PFSK-1 (cell line): ENCODE data around the gene PPFIBP1.
A peak's percentile ranks its signal among the peaks of the same experiment; 100 is the strongest.

Experiments used
- FOXP2 ChIP-seq: optimal IDR thresholded peaks from 2 replicates; pipeline ENCODE3; 2011; ENCODE audit warnings: borderline replicate concordance, control low read depth, inconsistent platforms; ENCODE audit not compliant: insufficient read depth; ENCODE audit errors: extremely low read length, extremely low read depth
- POLR2AphosphoS5 ChIP-seq: IDR thresholded peaks from 2 replicates; pipeline ENCODE4 v1.6.1; 2012; ENCODE audit warnings: low read depth, mild to moderate bottlenecking, control low read depth, low read length, moderate library complexity
- SIN3A ChIP-seq: IDR thresholded peaks from 2 replicates; pipeline ENCODE4 v1.6.1; 2012; ENCODE audit warnings: mild to moderate bottlenecking, low read length, moderate library complexity, borderline replicate concordance; ENCODE audit not compliant: insufficient read depth
- TAF1 ChIP-seq: IDR thresholded peaks from 2 replicates; pipeline ENCODE4 v1.6.1; 2012; ENCODE audit warnings: low read length, control low read depth, borderline replicate concordance; ENCODE audit not compliant: insufficient read depth
- TF ChIP-seq, protein P1 (sequence below), 2 experiments: IDR thresholded peaks; 2 replicates each; pipeline versions ENCODE4 v1.6.1 to v1.8.0; 2011 to 2012; ENCODE audit warnings: low read depth in 2 of 2, low read length in 2 of 2, control low read depth in 1 of 2, inconsistent platforms in 1 of 2, mild to moderate bottlenecking in 1 of 2, moderate library complexity in 1 of 2; ENCODE audit not compliant: insufficient read depth in 1 of 2

The PPFIBP1 gene

DNA sequence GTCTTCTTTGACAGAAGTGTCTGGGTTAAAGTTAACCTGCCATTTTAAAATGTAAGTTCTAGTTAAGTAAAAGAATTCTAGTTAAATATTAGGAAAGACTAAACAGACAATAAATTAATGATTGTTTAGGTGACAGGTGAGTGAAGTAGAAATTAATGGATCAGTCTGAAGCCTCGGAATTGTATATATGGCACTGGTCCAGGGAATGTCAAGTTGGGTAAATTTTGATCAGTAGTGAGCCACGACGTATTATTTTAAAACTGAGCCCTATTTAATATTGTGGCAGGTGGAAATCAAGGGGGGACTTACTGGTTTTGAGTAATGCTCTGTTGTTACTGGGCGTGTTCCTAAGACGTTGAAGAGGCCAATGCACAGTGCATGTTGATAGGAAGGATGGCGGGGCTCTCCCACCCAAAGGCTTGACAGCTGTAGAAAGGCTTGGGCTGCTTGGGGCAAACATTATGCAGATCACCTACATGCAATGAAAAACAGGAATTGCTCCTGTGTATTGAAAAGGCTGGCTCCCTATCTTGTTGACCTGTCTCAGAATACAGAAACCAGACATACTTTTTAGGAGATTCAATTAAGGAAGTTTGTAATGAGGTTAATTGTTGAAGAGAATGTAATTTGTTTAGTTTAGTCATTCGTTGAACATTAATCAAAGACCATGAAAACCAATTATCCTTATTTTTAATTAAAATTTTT is 5.9 kb upstream of the PPFIBP1 start:
- TF ChIP-seq FOXP2 = no peak
- TF ChIP-seq, protein P1, sequence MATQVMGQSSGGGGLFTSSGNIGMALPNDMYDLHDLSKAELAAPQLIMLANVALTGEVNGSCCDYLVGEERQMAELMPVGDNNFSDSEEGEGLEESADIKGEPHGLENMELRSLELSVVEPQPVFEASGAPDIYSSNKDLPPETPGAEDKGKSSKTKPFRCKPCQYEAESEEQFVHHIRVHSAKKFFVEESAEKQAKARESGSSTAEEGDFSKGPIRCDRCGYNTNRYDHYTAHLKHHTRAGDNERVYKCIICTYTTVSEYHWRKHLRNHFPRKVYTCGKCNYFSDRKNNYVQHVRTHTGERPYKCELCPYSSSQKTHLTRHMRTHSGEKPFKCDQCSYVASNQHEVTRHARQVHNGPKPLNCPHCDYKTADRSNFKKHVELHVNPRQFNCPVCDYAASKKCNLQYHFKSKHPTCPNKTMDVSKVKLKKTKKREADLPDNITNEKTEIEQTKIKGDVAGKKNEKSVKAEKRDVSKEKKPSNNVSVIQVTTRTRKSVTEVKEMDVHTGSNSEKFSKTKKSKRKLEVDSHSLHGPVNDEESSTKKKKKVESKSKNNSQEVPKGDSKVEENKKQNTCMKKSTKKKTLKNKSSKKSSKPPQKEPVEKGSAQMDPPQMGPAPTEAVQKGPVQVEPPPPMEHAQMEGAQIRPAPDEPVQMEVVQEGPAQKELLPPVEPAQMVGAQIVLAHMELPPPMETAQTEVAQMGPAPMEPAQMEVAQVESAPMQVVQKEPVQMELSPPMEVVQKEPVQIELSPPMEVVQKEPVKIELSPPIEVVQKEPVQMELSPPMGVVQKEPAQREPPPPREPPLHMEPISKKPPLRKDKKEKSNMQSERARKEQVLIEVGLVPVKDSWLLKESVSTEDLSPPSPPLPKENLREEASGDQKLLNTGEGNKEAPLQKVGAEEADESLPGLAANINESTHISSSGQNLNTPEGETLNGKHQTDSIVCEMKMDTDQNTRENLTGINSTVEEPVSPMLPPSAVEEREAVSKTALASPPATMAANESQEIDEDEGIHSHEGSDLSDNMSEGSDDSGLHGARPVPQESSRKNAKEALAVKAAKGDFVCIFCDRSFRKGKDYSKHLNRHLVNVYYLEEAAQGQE (IDR thresholded peaks at IDR 0.05; ENCODE audit: insufficient read depth in 1 of 2, low read depth in 2 of 2, low read length in 2 of 2) = no peak
- TF ChIP-seq TAF1 = no peak
- no peak for TF ChIP-seq POLR2AphosphoS5
- no peak for TF ChIP-seq SIN3A

DNA sequence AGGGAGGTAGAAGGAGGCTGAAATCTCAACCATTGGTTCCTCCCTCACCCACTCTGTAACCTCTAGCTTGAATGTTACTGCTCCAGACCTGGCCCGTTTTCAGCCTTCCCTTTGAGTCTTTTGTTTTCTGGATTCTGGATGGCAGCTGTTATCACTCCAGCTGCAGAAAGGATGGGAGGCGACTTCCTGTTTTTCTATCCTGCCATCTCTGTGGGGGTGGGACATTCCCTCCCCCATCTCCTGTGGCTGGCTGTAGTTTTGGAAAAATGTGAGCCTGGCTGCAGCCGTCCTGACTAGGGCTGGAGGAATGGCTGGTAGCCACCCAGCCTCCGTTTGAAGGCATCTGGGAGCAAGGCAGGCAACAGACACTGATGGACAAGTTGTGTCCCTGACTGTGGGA is 2.9 kb upstream of the PPFIBP1 start:
- TF ChIP-seq, protein P1 (IDR thresholded peaks at IDR 0.05; ENCODE audit: insufficient read depth in 1 of 2, low read depth in 2 of 2, low read length in 2 of 2) = no peak
- TF ChIP-seq POLR2AphosphoS5 = no peak
- TF ChIP-seq SIN3A = peak; percentile 14; the same call in 1 of the 2 replicates
- no peak for TF ChIP-seq TAF1
- peak; percentile 34 for TF ChIP-seq FOXP2

DNA sequence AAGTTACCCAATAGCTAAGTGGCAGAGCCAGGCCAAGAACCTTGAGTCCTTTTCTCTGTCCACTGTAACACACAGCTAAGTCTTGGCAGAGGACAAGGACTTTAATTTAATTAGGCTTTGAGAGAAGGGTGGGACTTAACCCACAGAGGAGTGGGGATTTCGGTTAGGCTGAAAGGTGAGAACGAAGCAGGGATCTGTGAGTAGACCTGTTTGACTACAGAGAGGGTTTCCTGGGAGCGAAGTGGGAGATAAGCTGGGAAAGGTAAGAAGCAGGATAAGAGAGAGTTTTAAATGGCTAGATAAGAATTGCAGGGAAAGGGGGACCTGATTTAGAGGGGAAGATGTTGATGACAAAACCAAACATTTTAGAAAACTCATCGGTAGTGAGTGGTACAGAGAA is 2.0 kb upstream of the PPFIBP1 start:
- no peak for TF ChIP-seq POLR2AphosphoS5

DNA sequence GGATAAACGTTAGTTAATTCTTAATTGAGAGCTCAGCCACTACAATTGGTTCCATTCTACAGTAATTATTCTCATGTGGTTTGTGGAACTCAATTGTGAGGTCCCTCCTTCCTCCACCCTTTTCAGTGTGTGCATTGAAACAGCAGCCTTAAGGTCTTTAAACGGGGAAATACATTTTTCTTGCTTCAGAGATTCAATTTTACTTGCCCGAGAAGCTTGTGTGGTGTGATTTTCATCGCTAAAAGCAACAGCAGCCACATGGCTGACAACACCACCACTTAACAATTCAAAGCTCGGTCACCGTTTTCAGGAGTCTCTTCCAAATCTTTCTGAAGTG is 733 bp upstream of the PPFIBP1 start:
- no peak for TF ChIP-seq POLR2AphosphoS5
- no peak for TF ChIP-seq TAF1
- TF ChIP-seq SIN3A = no peak
- no peak for TF ChIP-seq FOXP2
- TF ChIP-seq, protein P1 (IDR thresholded peaks at IDR 0.05; ENCODE audit: insufficient read depth in 1 of 2, low read depth in 2 of 2, low read length in 2 of 2) = no peak

DNA sequence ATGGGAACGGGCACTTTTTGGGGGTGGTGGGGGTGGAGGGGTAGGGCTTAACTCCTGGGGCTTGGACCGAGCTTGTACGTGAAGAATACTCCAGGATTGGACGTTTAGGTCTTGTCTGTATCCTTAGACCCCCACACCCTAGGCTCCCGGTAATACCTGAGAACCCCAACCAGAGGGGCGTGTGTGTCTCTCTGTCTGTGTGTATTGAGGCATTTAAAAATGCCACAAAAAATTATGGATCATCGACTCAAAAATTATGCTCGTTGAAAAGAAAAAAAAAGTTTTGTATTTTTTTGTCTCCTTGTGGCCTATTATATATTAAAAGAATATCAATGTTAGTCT is 459 bp downstream of the PPFIBP1 start:
- TF ChIP-seq, protein P1 (IDR thresholded peaks at IDR 0.05; ENCODE audit: insufficient read depth in 1 of 2, low read depth in 2 of 2, low read length in 2 of 2) = no peak
- TF ChIP-seq FOXP2 = no peak
- TF ChIP-seq POLR2AphosphoS5 = no peak
- no peak for TF ChIP-seq TAF1
- TF ChIP-seq SIN3A = no peak
